GM12874 (cell line): Measurements from ENCODE around the gene AFF3.

ENCODE experiments used
- TF ChIP-seq, protein P1 (sequence below): IDR thresholded peaks from 2 replicates; pipeline ENCODE4 v1.5.1; 2011; ENCODE audit warnings: low read depth, mild to moderate bottlenecking, control low read depth, low read length, moderate library complexity; ENCODE audit not compliant: insufficient read depth

The AFF3 gene

DNA sequence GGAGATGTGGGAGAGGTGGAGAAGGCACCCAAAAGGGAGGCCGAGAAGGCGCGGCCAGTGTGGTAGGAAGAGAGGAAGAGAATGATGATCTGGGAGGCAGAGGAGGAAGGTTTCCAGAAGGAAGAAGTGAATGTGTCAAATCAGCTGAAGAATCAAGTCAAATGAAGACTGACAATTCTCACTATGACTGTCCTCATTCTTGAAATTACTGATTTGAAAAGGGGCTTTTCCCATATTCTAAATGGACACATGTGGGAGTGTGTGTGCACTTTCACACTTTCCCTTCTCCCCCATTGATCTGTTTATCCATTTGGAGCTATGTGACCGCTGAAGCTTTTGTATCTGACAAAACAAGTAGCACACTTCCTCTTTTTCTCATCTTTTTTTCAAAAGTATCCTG is 6.1 kb downstream of the AFF3 start:
- TF ChIP-seq, protein P1, sequence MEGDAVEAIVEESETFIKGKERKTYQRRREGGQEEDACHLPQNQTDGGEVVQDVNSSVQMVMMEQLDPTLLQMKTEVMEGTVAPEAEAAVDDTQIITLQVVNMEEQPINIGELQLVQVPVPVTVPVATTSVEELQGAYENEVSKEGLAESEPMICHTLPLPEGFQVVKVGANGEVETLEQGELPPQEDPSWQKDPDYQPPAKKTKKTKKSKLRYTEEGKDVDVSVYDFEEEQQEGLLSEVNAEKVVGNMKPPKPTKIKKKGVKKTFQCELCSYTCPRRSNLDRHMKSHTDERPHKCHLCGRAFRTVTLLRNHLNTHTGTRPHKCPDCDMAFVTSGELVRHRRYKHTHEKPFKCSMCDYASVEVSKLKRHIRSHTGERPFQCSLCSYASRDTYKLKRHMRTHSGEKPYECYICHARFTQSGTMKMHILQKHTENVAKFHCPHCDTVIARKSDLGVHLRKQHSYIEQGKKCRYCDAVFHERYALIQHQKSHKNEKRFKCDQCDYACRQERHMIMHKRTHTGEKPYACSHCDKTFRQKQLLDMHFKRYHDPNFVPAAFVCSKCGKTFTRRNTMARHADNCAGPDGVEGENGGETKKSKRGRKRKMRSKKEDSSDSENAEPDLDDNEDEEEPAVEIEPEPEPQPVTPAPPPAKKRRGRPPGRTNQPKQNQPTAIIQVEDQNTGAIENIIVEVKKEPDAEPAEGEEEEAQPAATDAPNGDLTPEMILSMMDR = no peak

- TF ChIP-seq, protein P1 = no peak
Observed at GRCh38 chr2:100135415-100135814, 7.0 kb downstream of the AFF3 start.

DNA sequence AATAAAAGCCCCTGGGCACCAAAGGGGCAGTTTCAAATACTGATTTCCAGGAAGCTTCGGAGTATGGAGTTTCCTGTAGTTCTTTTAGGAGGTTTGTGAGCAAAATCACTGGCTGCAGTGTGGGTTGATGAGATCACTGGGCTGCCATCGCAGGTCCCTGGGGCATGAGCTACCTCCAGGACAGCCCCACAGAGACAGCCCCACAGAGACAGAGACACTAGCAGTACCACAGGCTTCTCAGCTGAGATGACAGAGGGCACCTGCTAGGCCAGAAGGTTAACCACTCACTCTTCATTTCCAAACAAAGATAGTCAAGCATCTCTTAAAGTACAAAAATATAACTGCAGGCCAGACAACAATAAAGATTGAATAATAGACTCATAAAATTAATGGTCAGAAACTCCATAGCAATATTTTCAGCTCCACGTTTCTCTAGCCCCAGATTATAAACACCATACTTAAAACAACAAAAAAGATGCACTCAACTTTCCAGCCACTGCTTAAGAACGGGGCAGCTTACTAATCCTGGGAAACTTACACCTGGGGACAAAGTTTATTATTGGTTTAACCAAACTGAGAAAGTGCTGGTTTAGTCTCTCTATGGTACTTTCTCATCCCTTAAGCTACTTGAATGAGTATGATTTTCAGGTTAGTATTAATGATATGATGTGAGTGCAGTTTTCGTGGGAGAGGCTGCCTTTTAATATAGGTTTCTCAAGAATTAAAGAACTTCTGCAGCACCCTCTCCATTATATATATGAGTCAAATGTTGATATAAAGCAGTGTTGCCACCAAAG is 11.6 kb downstream of the AFF3 start:
- TF ChIP-seq, protein P1 = no peak

DNA sequence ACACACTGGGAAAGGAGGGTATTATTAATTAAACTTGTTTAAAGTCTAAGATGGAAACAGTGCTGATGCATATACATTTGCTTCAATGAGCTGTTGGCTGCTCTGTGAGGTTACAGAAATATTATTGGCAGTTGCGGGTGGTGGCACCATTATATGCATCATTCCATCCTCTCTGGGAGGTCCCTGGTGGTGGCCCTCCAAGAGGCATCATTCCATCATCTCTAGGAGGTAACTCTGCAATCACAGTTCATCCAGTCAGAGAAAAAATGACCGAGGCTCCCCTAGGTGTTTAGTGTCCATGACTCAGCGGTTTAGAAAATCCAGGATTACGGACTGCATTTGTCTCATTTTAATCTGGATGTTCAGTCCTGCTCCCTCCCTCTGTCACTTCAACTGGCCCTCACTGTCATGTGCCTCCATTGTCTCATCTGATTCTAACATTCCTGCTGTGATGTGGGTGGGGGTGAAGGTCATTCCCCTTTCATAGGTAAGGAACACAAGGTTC is 15.4 kb downstream of the AFF3 start:
- TF ChIP-seq, protein P1 = no peak

DNA sequence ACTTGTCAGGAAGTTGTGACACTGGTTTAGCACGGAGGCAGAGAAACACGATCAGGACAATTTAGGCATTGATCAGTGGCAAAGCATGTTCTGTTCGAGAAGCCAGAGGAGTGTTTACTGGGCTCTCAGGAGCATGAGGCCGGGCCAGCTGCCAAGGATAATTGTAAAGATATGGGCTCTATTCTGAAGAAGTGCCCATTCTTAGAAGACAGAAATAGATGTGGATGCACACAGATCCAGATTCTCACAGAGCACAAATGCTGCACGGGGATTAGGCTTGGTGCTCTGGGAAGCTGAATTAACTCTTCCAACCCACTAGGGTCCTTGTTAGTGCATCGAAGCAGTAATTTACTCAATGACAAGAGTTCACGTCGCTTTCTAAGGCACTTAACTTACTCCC is 16.2 kb downstream of the AFF3 start:
- TF ChIP-seq, protein P1 = no peak

- TF ChIP-seq, protein P1 = no peak
Observed at GRCh38 chr2:100125626-100126025, 16.8 kb downstream of the AFF3 start.

DNA sequence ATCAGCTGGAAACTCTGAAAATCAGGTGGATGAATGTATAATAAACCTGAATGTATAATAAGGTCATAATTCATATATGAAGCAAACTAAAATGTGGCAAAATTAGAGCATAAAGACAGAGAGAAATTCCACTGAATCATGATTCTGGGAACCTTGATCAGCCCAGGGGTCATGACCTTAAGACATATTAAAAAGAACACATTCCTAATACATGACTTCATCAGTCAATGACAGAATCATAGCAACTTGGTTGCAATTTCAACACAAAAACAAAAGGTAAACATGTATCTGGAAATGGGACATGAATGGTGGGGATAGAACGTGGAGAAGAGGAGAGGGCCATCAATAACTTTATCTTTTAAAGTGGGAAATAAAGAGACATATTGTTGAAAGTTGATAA is 17.6 kb downstream of the AFF3 start:
- TF ChIP-seq, protein P1 = no peak
